Adrenal gland (tissue), 12 donors: ENCODE data around the gene ZNF491. TPM values are rescaled to one million over a fixed set of nuclear protein-coding genes. Genes with fewer than 3 reads are reported as not detected.
A peak's percentile ranks its signal among the peaks of the same experiment; 100 is the strongest.

Experiments used
- DNase-seq, 7 donors: peaks; one replicate each; pipeline ENCODE4 v3.0.0-alpha.2; 2019 to 2020
- H3K27ac ChIP-seq, 5 donors: fragments of 200-600 bp; sonication (generic) in 4 of 5; 1 replicate in 3 of 5; 2 replicates in 2 of 5; pipeline versions ENCODE4 v1.5.1 to v1.8.0; 2016 to 2020; ENCODE audit warnings: mild to moderate bottlenecking in 1 of 5
- H3K27me3 ChIP-seq: fragments of 200-600 bp; 2 replicates; pipeline ENCODE4 v1.8.0; 2021
- H3K36me3 ChIP-seq, 2 donors: fragments of 200-600 bp; replicated peaks in 1 of 2; 1 replicate in 1 of 2; 2 replicates in 1 of 2; pipeline versions ENCODE4 v1.5.1 to v1.8.0; 2018 to 2022
- H3K4me1 ChIP-seq, 2 donors: fragments of 200-600 bp; replicated peaks in 1 of 2; 1 replicate in 1 of 2; 2 replicates in 1 of 2; pipeline versions ENCODE4 v1.5.1 to v1.8.0; 2018 to 2021
- H3K4me3 ChIP-seq, 4 donors: fragments of 200-600 bp; sonication (generic) in 3 of 4; one replicate each; pipeline ENCODE4 v1.5.1; 2016 to 2018
- H3K9me3 ChIP-seq, 3 donors: fragments of 200-600 bp; sonication (generic) in 1 of 3; replicated peaks in 1 of 3; 1 replicate in 2 of 3; 2 replicates in 1 of 3; pipeline versions ENCODE4 v1.5.1 to v1.8.0; 2016 to 2021
- POLR2A ChIP-seq, 2 donors: fragments of 450-650 bp; IDR thresholded peaks; one replicate each; pipeline ENCODE4 v1.6.1; 2017; ENCODE audit warnings: antibody characterized with exemption in 2 of 2, mild to moderate bottlenecking in 2 of 2, moderate library complexity in 1 of 2
- WGBS, 4 donors: extraction: QIAGEN DNeasy Blood & Tissue Kit in 2 of 4; methylation state at CpG; one replicate each; pipeline versions ENCODE4 v1.1.5 to v1.1.7; 2013 to 2017; 5-methylcytosine and 5-hydroxymethylcytosine counted together
- intact Hi-C, 2 donors: fragments of 100-400 bp; cut with DNase I; formaldehyde crosslinking; loops; one replicate each; pipeline versions ENCODE4 v1.14.1 to v1.15.0; 2022 to 2023
- polyA plus RNA-seq, 3 donors: library from polyadenylated mRNA; stranded (reverse); fragments of 200-250 nt in 2 of 3; fragments of 350-450 nt in 1 of 3; fragmentation: Illumina TruSeq in 1 of 3; extraction: RNeasy Lipid Tissue Mini Kit (QIAGEN cat#74804) in 1 of 3; gene quantifications; one replicate each; pipeline ENCODE4 v1.2.3, GENCODE V29; 2013 to 2014
- total RNA-seq, 9 donors: library from RNA; depleted of rRNA in 4 of 9; stranded (reverse); fragments of >200 nt in 4 of 9; fragments of 120-200 nt in 1 of 9; fragmentation: NEBNext Ultra II Directional in 1 of 9; extraction: Animal tissue kit (Norgen Biotek cat#: 25700) in 1 of 9; gene quantifications; one replicate each; pipeline versions ENCODE4 v1.1.0 to v1.2.4, GENCODE V29; 2013 to 2023
- TF ChIP-seq, protein P1 (sequence below), 6 experiments: fragments of 450-650 bp in 4 of 6; fragments of 200-600 bp in 2 of 6; sonication (generic) in 1 of 6; IDR thresholded peaks; 1 replicate in 5 of 6; 2 replicates in 1 of 6; pipeline versions ENCODE4 v1.5.1 to v1.8.0; 2016 to 2021; ENCODE audit warnings: antibody characterized with exemption in 6 of 6, mild to moderate bottlenecking in 2 of 6, moderate library complexity in 1 of 6
- donor health status: healthy with polysubstance abuse.
- donor health status: Bipolar disorder and iron deficiency.
- donor health status: DM: yes; HTN: yes; CAD: no.
- donor health status: DM: no; HTN: no; CAD: no.
- donor health status: DM: no; HTN: no; CAD: no.
- donor health status: DM: yes; HTN: yes; CAD: no.

The ZNF491 gene
- total and polyA plus RNA-seq, 12 donors, result 0.24 to 7.2 (median 3.6) TPM

DNA sequence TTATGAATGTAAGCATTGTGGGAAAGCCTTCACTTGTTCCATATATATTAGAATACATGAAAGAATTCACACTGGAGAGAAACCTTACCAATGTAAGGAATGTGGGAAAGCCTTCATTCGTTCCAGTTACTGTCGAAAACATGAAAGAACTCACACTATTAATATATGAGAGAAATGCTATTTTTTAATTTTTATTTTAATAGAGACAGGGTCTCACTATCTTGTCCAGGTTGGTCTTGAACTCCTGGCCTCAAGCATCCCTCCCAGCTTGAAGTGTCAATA, 8.7 kb downstream of the ZNF491 start:
- Histone ChIP-seq H3K9me3 (peaks cover 4 to 27% (median 5%) of the 10 kb centered on the region in 3 donors), H3K27me3 (no peaks in the 10 kb centered on the region), H3K27ac (no peak overlapping the region), H3K4me3 (peak overlapping the region in 1 of 4 donors; percentile 5), H3K4me1 (no peaks in the 10 kb centered on the region), H3K36me3 (no peaks in the 10 kb centered on the region)
- intact Hi-C loops, result no loop called here
- no peak for DNase-seq
- TF ChIP-seq POLR2A (IDR thresholded peaks at IDR 0.05), result no peak
- TF ChIP-seq, protein P1, sequence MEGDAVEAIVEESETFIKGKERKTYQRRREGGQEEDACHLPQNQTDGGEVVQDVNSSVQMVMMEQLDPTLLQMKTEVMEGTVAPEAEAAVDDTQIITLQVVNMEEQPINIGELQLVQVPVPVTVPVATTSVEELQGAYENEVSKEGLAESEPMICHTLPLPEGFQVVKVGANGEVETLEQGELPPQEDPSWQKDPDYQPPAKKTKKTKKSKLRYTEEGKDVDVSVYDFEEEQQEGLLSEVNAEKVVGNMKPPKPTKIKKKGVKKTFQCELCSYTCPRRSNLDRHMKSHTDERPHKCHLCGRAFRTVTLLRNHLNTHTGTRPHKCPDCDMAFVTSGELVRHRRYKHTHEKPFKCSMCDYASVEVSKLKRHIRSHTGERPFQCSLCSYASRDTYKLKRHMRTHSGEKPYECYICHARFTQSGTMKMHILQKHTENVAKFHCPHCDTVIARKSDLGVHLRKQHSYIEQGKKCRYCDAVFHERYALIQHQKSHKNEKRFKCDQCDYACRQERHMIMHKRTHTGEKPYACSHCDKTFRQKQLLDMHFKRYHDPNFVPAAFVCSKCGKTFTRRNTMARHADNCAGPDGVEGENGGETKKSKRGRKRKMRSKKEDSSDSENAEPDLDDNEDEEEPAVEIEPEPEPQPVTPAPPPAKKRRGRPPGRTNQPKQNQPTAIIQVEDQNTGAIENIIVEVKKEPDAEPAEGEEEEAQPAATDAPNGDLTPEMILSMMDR (IDR thresholded peaks at IDR 0.05), result no peak
- WGBS, 4 donors, result 90 to 100% (median 96%) methylated on average over 2 of the region's 2 CpGs

DNA sequence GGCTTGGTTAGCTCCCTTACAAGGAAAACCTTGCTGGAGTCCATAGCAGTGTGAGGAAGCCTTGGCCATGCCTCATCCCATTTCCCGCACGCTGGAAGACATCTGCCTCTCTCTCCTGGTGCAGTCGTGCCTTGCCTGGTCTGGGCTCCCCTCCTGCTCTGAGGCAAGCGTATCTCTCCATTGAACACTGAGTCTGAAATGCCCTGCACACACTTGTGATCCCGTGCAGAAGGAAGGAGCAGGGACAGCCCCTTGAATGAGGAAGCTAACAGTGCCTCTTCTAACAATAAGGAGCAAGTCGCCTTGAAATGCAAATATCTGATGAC, 15.3 kb downstream of the ZNF491 start:
- TF ChIP-seq, protein P1 (IDR thresholded peaks at IDR 0.05), result no peak
- no peak for TF ChIP-seq POLR2A (IDR thresholded peaks at IDR 0.05)
- peak in 1 of 7 donors; percentile 19 for DNase-seq
- Histone ChIP-seq H3K4me1 (no peaks in the 10 kb centered on the region), H3K27me3 (no peaks in the 10 kb centered on the region), H3K4me3 (peak overlapping the region in 3 of 4 donors; percentile 11 to 85 (median 81)), H3K9me3 (no peaks in the 10 kb centered on the region), H3K36me3 (no peaks in the 10 kb centered on the region), H3K27ac (peak overlapping the region in 3 of 5 donors; percentile 86 to 93 (median 89))
- intact Hi-C loops, result no loop called here
- 0 to 2% (median 2%) methylated on average over 5 to 6 of the region's 6 CpGs for WGBS, 4 donors

DNA sequence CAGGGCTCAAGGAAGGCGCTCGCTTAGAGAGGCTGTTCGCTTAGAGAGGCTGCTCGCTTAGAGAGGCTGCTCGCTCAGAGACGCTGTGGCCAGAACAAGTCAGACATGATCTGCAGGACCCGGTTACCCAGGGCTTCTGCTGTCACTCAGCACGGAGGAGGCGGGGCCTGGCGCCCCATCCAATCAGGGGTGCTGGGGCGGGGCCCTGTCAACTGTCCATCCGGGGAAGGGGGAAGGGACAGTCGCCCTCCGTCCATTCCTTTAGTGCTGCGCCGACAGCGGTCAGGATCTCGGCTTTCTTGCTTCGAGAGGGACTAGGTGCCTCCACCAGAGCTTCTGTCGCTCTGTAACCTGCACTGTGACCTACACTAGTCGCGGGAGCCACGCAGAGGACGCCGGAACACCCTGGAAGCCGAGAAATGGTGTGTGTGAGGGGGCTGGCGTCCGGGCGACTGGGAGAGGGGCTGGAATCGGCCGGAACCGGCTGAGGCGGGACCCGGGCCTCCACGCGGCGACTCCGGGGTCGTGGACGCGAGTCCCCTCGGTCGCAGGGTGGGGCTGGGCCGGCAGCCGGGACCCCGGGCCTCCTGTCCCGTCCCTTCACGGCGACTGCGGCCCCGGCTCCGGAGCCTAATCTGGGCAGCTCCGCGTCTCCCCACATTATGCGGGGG, 15.8 kb downstream of the ZNF491 start, which contains the start of gene ZNF440:
ZNF440 (plus strand) TSS at position 245 of the 671 bp plus-strand sequence; CDS start at position 420, 175 bp downstream.
- 0 to 1% (median 0%) methylated on average over 18 to 55 of the region's 55 CpGs for WGBS, 4 donors
- peak; percentile 51 to 89 for TF ChIP-seq POLR2A (IDR thresholded peaks at IDR 0.05)
- TF ChIP-seq, protein P1 (IDR thresholded peaks at IDR 0.05), result no peak
- peak; percentile 95 to 98 (median 96) for DNase-seq
- Histone ChIP-seq H3K27me3 (no peaks in the 10 kb centered on the region), H3K4me3 (peak within 1 kb of the TSS; percentile 11 to 85 (median 80)), H3K27ac (peak within 1 kb of the TSS; percentile 71 to 93 (median 86)), H3K36me3 (no peaks in the 10 kb centered on the region), H3K4me1 (no peaks in the 10 kb centered on the region), H3K9me3 (no peaks in the 10 kb centered on the region)
- intact Hi-C loops, result no loop called here

DNA sequence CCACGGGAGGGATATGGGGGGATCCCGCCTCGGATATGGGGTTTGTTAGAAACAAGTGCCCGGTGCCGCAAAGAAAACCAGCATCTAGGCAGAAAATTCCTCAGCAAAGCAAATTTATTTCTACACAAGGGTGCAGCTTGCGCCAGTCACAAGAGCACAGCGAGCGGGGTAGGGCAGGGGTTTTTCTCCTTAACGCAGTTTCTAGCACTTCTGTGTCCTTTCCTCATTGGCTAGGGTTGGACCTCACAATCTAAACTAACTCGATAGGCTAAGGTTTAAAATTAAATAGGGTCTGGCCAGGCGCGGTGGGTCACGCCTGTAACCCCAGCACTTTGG, 16.3 kb downstream of the ZNF491 start:
- H3K9me3 ChIP-seq, result no peaks in the 10 kb centered on the region
- TF ChIP-seq, protein P1 (IDR thresholded peaks at IDR 0.05), result no peak
- no peak for TF ChIP-seq POLR2A (IDR thresholded peaks at IDR 0.05)

More for the DNA sequence above, 16.3 kb downstream of the ZNF491 start:
- peak in 3 of 7 donors; percentile 13 to 50 (median 23) for DNase-seq
- 11 to 18% (median 13%) methylated on average over 13 of the region's 13 CpGs for WGBS, 4 donors
- intact Hi-C loops, result no loop called here
- H3K36me3 ChIP-seq, result peaks cover 0 to 3% of the 10 kb centered on the region in 2 donors
- no peaks in the 10 kb centered on the region for H3K4me1 ChIP-seq
- H3K27ac ChIP-seq, result peak overlapping the region in 4 of 5 donors; percentile 81 to 93 (median 88)
- H3K4me3 ChIP-seq, result peak overlapping the region; percentile 11 to 85 (median 80)
- no peaks in the 10 kb centered on the region for H3K27me3 ChIP-seq
